Measurements from ENCODE around the gene DISP3.

DISP3 gene

DNA sequence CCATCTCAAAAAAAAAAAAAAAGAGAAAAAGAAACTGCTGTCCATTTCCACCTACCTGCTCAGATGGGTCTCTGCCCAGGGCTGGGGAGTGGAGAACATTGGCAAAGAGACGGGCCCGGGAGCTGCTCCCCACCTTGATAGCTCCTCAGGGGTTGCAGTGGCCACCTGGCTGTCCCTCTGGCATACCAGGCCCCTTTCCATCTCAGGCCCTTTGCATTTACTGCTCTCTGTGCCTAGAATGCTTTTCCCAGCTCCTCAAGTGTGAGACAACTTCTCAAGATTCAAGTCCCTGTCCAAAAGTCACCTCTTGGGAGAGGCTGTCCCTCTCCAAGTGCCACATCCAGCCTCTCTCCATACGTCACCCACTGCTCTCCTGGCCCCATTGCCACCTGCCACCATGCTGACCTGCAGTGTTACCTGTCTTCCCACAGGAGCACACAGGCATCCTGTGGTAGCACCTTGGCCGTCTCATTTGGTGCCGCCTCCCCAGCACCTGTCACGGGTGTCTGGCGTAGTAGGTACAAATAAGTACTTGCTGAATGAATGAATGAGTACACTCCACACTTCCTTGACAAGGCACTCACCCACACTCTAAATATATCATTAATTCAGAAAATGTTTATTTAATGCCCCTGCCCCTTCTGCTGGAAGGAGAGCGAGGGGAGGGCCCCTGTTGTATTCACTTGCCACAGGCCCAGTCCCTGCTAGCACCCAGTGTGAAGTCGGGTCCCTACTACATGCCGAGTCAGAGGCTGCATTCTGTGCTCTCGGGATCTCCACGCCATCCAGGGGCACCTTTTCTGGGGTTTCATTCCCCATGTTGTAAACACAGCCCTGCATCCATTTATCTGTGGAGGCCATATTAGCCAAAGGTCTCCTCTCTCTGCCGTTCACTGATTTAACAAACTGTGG is 48.8 kb downstream of the DISP3 start:
- DNase-seq (ENCODE audit: low read depth, low spot score), result no peak

- no peak for DNase-seq (ENCODE audit: low read depth, low spot score)
Observed at GRCh38 chr1:11528611-11529261, 49.8 kb downstream of the DISP3 start.

DNA sequence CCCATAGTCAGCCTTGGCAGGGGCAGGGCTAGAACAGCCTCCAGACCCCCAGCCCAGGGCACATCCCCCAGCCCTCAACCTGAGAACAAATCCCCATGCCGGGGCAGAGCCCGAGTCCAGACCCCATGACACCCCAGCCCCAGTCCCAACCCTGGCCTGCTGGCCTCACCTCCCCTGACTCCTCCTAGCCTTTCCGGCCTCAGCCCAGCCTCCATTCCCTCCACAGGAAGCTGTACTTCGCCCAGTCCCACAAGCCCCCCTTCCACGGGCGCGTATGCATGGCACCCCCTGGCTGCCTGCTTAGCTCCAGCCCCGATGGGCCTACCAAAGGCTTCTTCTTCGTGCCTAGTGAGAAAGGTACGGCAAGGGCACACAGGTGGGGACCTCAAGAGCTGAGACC is 50.4 kb downstream of the DISP3 start:
- no peak for DNase-seq (ENCODE audit: low read depth, low spot score)

DNA sequence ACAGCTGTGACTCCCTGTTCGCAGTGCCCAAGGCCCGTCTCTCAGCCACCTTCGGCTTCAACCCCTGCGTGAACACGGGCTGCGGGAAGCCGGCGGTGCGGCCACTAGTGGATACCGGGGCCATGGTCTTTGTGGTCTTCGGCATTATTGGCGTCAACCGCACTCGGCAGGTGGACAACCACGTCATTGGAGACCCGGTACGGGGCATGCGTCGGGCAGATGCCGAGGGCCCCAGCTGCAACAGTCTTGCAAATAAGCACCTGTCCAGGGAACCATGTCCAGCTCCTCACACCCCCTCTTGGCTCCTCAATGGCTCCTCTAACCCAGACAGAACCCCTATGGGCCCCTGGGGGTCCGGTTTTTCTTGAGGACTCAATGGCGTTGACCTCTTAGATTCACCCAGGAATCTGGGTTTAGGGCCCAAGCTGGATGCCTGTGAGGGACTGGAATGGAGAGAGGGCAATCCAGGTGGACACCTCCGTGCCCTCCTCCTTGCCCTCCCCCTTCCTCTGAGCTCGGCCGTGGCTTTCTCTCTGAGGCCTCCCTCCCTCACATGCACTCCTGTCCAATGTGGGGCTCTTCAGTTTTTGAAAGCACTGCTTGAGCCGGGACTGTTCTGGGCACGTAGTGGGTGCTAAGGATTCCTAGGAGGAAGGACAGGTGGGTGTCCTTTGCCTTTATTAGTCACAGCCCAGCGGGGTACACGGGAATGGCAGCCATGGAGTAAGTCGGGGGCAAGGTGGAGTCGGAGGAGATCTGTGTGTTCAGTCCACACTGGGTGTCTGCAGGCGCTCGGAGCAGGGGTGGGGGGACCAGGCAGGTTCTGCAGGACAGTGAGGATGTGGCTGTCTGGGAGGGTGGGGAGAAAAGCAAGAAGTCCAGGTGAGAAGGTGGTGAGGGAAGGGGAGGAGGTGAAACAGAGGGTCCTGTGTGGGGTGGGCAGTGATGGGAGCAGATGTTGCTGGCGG is 51.1 kb downstream of the DISP3 start:
- no peak for DNase-seq (ENCODE audit: low read depth, low spot score)

- no peak for DNase-seq (ENCODE audit: low read depth, low spot score)
Observed at GRCh38 chr1:11530731-11531311, 51.9 kb downstream of the DISP3 start.

GRCh38 chr1:11531314-11531870 is 52.4 kb downstream of the DISP3 start:
- DNase-seq (ENCODE audit: low read depth, low spot score), result no peak

GRCh38 chr1:11531943-11532342 is 53.0 kb downstream of the DISP3 start:
- no peak for DNase-seq (ENCODE audit: low read depth, low spot score)

DNA sequence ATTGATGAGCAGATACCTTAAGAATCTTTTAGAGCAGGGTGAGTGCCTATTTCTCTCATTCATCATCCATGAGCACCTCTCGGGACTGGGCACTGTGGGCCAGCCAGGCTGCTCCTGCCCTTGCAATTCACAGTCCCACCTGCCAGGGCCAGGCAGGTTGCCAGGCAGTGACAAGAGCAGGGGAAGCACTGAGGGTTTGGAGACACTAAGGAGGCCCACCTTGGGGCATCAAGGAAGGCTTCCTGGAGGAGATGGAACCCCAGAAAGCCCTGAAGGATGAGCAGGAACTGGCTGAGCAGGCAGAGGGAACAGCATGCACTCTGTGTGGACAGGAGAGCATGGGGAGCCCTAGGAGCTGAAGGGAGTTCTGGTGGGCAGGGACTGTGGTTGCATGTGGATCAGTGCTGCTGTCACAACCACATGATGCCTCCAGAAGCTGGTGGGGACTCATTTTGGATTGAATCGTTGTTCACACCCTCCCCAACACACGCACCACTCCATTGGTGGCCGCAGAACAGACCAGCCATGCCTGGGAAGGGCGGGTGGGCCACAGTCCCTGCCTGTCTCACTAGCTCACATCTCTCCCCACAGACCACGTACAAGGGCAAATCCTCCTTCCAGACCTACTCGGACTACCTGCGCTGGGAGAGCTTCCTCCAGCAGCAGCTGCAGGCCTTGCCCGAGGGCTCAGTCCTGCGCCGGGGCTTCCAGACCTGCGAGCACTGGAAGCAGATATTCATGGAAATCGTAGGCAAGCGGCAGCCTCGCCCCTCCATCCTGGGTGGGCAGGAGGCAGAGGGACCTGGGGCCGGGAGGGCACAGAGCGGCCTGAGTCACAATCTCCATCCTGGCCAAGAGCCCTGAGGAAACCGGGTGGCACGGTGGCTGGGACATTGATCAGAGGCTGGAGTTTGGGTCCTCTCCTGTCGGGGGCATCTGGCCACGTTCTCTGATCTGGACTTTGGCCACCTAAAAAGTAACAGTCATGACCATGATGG is 55.1 kb downstream of the DISP3 start:
- DNase-seq (ENCODE audit: low read depth, low spot score), result no peak

DNA sequence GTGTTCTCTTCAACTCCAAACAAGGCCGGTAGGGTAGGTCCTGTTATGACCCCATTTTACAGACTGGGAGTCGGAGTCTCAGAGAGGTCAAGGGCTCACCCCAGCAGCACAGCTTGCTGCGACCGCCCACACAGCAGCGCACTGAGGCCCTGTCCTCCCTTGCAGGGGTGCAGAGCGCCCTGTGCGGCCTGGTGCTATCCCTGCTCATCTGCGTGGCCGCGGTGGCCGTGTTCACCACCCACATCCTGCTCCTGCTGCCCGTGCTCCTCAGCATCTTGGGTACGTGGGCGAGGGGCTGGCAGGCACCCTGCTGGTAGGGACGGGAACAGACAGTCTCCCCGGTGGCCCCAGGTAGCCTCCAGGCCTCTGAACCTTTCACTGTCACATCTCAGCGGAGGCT is 55.9 kb downstream of the DISP3 start:
- no peak for DNase-seq (ENCODE audit: low read depth, low spot score)

DNA sequence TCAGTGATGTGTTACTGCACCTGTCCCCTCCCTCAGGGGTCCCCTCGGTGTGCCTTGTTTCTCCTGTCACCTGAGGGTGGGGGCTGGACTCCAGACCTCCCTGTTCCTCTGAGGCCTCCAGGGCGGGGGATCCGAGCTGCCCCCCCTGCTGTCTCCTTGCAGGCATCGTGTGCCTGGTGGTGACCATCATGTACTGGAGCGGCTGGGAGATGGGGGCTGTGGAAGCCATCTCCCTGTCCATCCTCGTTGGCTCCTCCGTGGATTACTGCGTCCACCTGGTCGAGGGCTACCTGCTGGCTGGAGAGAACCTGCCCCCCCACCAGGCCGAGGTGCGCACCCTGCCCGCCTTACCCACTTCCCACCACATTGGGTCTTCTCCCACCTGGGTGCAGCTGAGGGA is 56.4 kb downstream of the DISP3 start:
- DNase-seq (ENCODE audit: low read depth, low spot score), result no peak

DNA sequence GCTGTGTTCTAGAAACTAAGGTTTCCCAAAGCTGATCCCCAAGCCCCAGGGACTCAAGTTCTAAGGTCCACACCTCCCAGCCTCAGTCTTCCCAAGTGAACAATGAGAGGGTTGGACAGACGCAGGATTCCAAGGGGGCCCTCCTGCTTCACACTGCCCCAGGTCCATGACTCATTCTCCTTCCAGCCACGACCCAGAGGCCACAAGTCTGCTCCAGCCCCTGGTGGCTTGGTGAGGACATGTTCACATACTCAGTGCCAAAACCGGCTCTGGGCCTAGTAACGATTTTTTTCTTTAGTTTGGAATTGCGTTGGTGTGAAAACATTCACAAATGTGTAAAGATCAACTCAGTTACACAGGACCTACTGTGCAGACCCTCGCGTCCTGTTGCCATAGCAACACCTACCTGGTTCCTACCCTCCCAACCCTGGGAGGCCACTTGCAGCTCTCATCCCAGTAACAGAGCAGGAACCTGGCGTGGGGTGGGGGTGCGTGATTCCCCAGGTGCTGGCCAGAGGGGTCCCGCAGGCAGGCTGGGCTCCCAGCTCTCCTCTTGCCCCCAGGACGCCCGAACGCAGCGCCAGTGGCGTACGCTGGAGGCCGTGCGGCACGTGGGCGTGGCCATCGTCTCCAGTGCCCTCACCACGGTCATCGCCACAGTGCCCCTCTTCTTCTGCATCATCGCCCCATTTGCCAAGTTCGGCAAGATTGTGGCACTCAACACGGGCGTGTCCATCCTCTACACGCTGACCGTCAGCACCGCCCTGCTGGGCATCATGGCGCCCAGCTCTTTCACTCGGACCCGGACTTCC is 57.0 kb downstream of the DISP3 start:
- DNase-seq (ENCODE audit: low read depth, low spot score), result no peak

DNA sequence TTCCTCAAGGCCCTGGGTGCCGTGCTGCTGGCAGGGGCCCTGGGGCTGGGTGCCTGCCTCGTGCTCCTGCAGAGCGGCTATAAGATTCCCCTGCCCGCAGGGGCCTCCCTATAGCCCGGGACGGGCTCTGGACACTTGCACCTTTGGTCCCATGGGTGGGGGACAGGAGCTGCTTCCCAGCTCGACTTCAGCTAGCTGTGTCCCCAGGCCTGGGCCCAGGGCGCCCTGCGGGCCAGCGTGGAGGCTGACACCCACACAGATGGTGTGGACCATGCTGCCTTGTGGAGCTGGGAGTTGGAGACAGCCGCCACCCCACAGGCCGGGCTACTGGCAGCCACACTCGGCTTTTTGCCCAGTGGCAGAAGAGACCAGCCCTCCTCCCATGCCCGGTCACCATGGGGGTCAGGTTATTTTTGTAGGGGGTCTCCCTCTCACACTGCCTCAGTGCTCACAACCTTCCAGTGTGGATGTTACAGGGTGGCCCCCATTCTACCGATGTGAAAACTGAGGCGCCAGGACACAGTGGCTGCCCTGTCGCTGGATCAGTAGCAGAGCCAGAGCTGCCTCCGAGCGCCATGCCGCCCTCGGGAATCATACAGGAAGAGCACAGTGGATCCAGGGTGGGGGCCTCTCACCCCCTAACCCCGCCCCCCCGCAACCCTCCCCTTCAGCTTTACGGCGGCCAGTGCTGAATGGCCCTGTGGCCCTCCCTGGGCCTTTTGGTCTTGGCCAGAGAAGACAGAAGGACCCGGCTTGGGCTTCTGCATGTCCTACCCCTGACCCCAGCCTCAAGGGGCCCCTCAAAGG is 57.8 kb downstream of the DISP3 start:
- DNase-seq (ENCODE audit: low read depth, low spot score), result no peak

DNA sequence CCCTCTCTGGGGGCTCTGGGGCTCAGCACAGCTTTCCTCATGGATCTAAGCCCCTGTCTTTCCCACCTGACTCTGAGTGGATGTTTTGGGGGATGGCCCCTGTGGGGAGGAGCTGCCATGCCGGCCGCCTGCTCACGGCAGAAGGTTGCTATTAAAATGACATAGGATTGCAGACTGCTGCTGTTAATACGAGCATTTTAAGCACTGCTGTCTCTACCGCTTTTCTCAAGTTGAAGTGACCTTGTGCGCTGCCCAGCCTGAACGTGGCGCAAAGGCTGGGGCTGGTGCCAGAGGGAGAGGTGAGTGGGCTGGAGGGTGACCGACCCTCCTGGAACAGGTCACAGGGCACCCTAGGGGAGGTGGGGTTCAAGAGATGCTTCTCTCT is 58.4 kb downstream of the DISP3 start:
- DNase-seq (ENCODE audit: low read depth, low spot score), result no peak

DNA sequence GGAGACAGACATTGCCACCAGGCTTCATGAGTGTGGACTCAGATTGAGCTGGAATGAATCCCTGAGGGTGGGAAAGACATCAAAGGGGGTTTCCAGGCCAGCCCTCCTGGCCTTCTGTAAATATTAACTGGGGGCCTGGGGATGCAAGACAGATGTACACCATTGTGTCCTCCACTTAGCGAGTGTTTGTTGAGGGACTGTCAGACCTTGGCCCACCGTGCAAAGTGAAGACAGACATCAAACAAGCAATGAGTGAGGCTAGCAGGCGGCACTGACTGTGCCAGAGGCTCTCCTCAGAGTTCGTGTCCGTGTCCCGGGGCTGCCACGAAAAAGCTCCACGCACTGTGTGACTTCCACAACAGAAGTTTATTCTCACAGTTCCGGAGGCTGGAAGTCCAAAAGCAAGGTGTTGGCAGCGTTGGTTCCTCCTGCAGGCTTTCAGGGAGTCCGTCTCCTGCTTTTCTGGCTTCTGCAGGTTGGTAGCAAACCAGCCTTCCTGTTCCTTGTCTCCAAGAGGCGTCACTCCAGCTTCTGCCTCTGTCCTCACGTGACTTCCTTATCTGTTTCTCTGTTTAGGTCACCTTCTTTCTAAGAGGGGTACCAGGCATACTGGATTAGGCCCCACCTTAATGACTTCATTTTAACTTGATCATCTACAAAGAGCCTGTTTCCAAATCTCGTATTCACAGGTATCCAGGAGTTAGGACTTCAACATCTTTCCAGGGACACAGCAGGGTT is 59.1 kb downstream of the DISP3 start:
- DNase-seq (ENCODE audit: low read depth, low spot score), result no peak

DNA sequence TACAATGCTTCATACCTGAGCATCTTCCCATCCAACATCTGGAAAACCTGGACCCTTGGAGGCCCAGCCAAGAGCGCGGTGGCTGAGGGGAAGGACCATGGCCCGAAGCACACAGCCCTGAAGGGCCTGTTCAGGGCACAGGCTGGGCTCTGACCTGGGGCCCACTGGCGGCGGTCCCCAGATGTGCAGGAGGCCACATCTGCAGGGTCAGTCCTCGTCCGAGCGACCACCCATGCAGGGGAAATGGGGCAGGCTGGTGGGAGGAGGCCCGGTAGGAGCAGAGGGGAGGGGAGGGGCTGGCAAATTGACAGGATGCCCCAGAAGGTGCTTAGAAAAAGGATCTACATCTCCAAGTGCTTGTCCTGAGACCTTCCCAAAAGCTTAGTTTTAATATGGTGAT is 59.9 kb downstream of the DISP3 start:
- no peak for DNase-seq (ENCODE audit: low read depth, low spot score)

GRCh38 chr1:11539850-11540772 is 61.2 kb downstream of the DISP3 start:
- no peak for DNase-seq (ENCODE audit: low read depth, low spot score)

- no peak for DNase-seq (ENCODE audit: low read depth, low spot score)
Observed at GRCh38 chr1:11540773-11541160, 61.8 kb downstream of the DISP3 start.

Data from brain pericyte (primary cell).